HG03432 (cell line): ENCODE measurements around the gene PPP1R27.
"Not testable (repeated sequence)": the region's sequence is repeated elsewhere in the genome, so short reads cannot be mapped to it uniquely, and the experiment has no call there.

ENCODE experiments used
- ATAC-seq: cut with Tn5 transposase; IDR thresholded peaks from one replicate; pipeline ENCODE4 v1.9.1; 2021; ENCODE audit warnings: mild to moderate bottlenecking, moderate library complexity; ENCODE audit not compliant: unreplicated experiment

The PPP1R27 gene

DNA sequence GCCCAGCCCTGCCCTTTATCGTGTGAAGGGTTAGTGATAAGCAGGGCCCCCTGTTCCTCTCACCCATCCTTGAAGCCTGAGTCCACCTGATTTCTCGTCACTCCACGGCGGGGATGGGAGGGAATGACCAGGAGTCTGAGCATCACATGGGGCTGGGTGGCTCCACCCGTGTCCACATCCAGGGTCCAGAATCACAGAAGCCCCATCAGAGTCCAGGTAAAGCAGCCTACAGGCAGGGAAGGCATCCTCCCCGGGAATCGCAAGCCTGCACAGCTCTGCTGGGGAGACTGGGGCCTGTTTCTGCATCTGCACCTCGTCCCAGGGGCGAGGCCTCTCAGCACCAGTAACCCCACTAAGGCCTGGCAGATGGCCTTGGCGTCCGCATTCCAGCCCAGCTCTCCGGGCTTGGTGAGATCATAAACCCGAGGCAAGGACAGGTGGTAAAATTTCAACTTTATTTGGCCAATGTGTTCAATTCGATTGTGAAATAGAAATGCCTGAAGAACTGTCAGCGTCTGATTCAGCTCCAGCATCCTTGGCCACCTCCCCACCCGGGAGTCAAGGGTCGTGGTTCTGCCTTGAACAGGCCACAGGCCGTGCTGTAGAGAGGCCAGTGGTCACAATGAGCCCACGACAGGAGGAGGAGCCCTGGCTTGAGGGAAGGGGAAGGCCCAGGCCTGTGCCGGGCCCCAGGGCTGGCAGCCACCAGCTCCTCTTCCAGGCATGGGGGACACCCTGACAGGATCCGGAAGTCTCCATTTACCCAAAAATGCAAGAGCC lies 8.1 kb upstream of the PPP1R27 start:
- no peak for ATAC-seq

DNA sequence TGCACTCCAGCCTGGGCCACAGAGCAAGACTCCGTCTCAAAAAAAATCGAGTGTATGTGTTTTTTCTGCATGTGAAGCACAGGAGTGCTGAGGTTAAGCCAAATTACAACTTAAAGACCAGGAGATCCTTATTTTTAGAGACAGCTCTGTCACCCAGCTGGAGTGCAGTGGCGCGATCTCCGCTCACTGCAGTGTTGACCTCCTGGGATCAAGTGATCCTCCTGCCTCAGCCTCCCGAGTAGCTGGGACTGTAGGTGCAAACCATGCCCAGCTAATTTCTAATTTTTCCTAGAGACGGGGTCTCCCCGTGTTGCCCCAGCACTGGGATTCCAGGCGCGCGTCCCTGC lies 7.5 kb upstream of the PPP1R27 start:
- ATAC-seq = no peak

DNA sequence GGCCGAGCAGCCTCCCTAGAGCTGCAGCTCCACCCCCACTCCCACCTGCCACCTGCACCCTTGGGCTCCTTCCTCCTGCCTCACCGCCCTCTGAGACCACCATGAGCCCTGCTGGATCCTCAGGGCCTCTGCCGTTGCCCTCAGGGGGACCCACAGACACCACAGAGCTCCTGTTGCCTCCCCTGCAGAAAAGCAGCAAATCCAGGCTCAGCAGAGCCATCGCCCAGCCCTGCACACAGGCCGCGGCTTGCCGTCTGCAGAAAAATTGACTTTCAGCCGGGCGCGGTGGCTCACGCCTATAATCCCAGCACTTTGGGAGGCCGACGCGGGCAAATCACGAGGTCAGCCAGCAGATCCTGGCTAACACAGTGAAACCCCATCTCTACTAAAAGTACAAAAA lies 7.0 kb upstream of the PPP1R27 start:
- no peak for ATAC-seq

DNA sequence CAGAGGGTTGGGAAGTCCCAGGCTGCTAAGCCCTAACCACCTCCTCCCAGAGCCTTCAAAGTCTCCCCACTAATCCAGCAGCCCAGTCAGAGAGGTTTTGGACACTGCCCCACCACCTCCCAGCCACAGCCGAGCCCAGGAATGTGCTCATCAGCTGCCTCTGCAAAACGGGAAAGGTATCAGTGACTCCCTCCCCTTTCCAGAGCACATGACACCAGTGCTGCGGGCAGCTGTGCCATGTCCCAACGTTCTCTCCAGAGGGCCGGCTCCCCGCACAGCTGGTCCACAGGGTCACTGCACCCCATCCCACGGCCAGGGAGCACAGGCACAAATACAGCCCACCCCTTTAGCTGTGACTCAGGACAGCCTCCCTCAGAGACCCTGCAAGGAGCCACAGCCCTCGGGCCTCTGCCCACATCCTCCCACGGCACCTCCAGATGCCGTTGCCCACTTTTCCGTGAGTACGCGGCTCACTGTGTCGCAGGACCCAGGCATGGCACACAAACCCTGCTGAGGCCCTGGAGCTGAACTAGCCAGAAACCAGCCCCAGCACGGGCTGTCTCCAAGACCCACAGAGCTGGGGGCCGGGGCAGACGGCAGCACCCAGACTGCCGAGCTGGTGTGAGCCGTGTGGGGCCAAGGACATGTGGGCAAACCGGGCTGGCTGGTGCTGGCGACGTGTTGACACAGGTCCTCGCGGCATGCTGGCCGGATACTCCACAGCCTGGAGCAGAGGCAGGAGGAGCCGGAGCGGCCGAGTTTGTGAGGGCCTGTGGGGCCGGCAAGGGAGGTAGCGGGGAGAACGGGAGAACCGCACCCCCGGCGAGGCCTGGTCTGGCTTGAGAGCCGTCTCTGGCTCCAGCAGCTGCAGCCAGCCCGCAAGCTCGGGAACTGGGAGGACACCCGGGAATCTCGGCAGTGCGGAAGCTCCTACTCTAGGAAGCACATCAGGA lies 6.3 kb upstream of the PPP1R27 start:
- no peak for ATAC-seq

DNA sequence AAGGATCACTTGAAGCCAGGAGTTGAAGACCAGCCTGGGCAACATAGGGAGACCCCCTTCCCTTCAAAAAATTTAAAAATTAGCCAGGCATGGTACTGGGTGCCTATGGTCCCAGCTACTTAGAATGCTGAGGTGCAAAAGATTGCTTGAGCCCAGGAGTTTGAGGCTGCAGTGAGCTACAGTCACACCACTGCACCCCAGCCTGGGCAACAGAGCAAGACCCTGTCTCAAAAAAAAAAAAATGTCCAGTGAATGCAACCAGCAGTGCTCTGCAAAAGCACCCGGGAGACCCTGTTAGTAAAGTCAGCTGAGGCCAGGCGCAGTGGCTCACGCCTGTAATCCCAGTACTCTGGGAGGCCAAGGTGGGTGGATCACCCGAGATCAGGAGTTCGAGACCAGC lies 5.2 kb upstream of the PPP1R27 start:
- ATAC-seq = not testable (repeated sequence)

DNA sequence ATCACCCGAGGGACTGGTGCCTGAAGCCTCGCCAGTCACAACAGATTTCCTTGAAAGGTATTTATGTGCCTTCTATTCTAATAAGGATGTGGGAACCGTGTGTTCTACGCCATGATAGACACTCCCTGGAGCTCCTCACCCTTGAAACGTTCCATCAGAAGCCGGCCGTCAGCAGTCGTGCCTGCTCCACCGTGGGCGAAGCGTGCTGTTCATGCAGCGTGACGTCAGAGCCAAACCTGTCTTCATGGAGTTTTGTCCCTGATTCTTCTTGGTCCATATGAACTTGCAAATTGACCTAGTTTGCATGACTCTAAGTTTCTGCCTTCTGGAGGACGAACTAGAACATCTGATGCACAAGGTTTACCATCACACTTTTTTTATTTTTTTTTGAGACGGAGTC lies 4.5 kb upstream of the PPP1R27 start:
- ATAC-seq = no peak

DNA sequence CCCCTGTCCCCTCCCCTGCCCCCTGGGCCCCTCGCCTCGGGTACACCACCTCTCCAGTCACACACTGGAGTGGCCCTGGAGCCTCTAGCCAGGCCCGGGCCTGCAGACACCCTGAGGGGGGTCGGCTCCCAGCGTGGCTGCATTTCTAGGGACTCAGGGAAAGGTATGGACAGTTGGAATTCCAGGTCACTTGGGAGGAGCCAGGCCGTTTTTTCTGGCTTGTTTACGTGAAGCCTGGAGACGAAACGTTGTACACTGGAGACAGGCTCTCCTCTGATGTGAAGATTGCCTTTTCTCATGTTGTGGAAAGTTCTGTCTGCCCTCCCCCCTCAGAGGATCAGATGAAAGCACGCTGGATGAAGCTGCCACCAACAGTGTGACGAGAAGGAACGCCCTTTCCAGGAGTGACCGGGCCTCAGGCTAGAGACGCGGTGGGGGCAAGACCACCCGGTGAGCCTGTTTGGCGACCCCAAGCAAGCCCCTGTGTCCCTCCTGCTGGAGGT lies 4.0 kb upstream of the PPP1R27 start:
- ATAC-seq = no peak

DNA sequence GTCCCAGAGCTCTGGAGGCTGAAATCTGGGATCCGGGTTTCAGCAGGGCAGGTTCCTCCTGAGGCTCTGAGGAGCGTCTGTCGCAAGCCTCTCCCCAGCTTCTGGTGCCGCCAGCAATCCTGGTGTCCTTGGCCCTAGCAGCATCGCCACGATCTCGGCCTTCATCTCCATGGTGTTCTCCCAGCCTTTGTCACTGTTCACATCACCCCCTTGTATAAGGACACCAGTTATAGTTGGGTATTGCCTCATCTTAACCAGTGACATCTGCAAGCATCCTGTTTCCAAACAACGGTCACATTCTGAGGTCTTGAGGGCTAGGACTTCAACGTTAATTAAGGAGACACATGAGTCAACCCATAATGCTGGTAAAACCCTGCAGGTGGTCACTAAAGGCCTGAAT lies 2.8 kb upstream of the PPP1R27 start:
- ATAC-seq = no peak

DNA sequence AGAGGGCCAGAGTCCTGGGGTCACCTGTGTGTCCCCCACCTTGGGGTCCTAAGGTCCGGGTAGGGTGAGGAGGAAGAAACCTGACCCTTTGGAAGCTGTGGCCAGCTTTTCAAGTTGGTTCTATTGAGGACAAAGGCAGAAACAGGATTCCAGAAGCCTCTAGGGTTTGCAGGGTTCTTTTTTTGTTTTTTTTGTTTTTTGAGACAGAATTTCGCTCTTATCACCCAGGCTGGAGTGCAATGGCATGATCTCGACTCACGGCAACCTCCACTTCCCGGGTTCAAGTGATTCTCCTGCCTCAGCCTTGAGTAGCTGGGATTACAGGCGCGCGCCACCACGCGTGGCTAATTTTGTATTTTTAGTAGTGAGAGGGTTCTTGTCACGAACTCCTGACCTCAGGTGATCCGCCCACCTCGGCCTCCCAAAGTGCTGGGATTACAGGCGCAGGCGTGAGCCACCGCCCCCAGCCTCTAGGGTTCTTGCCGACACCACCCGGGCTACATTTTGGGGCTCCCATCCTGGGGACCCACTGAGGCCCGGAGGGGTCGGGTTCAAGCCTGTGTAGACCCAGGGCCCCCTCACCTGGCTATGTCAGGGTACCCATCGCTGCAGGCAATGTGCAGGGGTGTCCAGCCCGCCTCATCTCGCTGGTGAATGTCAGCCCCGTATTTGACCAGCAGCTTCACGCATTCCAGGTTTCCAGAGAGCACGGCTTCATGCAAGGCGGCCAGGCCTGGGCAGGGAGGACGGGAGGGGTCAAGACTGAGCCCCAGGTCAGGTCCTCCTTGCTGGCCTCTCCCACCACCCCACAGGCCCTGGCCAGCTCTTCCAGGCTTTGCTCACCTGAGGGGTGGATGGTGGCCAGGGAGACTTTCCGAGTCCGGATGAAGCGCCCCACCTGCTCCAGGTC lies 674 bp downstream of the PPP1R27 start:
- ATAC-seq = no peak

DNA sequence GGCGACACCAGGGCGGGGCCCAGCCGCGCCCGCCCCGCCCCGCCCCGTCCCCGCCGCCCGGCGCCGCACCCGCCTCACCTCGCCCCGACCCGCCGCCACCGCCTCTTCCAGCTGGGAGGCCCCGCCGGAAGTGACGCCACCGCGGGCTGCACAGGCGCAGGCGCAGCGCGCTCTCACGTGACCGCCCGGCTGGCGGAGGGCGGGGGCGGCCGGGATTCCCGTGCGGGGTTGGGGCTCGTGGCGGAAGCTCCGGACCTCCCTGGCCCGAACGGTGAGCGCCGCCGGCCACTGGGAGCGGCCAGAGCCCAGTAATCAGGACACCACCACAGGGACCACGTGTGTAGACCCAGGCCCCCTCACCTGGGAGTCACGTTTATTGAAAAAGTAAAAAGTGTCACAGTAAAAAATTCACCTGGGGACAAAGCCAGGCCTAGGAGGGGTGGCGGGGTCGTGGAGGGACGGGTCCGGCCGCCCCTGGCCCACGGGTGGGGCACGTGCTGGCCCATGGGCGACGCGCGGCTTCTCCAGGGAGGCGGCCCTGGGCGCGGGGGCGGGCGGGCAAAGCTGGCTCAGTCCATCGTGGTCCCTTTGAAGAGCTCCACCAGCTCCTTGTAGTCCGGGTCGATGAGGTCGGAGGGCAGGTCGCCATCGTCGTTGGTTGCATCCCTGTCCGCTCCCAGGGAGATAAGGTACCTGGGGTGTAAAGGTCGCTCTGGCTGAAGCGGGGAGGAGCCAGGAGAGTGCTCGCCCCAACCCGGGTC lies 1.5 kb downstream of the PPP1R27 start, which contains the start of gene MCRIP1:
TSS of gene MCRIP1 (minus strand) at position 132 of the 761 bp plus-strand sequence. CDS start 8,785 bp downstream, outside the sequence.
- peak; percentile 73 for ATAC-seq

DNA sequence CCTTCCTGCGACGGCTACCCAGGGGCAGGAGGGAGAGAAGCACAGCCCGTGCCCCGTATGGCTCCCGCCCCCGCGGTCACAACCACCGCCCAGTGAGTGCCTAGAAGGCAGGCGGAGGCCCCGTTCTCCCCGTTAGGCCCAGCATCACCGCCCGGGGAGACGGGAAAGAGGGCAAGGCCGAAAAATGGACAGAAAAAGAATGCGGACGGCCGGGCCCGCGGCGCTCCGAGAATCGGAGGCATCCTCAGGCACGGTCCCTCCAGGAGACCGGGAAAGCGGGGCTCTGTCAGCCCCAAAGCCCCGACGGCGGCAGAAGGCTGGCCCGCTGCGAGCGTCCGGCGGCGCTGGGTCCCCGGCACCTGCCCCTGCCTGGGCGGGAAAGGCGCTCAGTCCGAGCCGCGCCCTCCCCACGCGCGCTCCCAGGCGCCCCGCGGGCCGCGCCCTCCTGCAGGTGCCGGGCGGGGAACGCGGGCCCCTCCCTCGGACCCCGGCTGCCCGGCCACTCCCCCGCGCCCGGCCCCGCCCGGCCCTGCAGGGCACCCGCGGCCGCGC lies 2.2 kb downstream of the PPP1R27 start:
- ATAC-seq = peak; percentile 21

DNA sequence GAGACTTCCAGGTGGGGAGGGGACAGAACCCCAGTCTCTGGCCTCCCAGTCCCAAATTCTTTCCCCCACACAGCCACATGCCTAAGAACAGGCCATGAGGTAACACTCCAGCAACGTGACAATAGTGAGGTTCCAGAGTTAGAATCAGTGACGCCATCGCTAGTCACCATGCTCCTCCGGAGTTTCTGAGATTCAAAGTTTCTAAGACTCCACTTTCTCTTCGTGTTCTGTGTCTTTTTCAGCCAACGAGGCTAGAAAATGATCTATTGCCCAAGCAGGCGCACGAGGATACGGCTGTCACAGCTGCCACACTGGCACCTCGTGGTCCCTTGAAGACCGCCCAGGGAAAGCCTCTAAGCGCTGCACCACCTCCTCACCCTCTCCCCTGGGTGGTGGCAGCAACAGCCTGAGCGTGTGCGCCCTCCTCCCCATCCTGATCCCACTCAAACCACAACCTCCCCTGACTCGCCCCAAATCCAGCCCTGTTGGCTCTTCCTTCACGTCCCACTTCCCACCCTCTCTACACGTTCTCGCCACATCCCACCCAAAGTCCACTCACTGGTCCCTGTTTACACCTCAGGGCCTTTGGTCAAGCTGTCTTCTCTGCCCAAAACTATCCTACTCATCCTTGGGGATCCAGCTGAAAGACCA lies 2.8 kb downstream of the PPP1R27 start:
- ATAC-seq = peak; percentile 6

DNA sequence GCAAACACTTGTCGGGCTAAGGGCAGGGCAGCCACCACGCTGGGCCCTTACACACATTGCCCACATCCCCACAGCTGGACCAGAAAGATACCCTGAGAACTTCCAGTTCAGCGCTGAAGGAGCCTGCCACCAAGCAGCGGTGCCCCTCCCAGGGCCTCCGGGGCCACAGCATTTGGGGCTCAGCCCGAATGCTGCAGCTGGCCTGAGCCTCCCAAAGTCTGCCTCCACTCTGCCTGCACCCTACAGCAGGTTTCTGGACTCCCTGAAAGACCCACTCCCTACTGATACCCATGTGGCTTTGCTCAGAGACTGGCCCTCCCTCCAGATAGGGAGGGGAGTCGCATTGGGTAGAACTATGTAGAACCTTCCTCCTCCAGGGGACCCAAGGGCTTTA lies 3.3 kb downstream of the PPP1R27 start:
- ATAC-seq = no peak

DNA sequence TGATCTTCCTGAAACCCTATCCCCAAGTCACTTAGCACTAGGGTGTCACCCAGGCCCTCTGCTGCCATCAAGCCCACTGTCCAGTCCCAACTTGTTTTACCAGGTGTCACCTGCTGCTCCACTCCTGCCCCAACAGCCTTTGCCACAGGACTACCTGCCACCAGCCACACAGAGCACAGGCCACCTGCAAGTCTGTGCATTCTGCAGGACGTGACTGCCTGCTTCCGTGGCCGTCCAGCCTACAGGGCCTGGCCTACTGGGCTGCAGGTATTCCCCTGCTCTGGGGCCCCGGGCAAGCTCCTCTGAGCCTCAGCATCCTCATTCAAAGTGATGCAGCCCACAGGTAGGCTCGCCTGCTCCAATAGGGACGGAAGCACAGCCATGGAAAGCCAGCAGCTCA lies 5.0 kb downstream of the PPP1R27 start:
- ATAC-seq = no peak

DNA sequence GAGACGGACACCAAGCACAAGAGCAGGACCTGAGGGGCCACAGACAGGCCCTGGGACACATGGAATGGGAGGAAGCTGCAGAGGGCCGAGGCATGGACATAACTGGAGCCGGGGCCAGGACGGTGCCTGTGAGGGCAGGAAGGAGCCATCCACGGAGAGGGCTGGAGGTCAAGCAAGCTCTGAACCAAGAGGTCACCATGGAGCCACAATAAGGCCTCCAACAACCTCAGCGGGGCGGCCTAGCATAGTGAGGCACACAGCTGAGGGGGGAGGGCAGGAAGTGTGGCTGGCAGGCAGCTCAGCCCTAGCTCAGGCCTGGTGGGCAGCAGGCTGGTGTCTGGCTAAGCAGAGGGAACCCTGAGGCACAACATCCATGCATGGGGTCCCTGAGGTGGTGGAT lies 6.2 kb downstream of the PPP1R27 start:
- ATAC-seq = no peak

DNA sequence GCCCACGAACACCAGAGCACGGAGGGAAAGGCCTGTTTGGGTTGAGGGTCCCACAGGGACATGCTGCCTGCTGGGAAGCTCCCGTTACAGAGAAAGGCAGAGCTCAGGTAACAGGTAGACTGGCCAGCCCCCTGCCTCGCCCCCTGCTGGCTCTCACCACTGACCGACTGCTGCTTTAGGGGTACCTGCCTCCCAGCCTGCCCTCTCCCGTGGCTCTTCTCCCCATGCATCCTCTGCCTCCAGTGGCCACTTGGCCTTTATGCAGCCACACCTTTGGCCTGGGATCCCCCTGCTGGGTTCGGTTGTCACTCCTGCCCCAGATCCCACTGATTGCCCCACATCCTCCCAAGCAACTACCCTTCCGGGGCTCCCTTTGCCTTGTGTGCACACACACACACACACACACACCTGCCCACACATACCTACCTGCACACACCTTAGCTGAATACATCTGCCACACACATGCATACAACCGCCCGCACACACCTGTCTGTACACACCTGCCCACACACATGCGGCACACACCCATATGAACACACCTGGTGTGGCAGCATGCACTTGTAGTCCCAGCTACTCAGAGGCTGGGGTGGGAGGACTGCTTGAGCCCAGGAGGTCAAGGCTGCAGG lies 8.9 kb downstream of the PPP1R27 start:
- no peak for ATAC-seq

DNA sequence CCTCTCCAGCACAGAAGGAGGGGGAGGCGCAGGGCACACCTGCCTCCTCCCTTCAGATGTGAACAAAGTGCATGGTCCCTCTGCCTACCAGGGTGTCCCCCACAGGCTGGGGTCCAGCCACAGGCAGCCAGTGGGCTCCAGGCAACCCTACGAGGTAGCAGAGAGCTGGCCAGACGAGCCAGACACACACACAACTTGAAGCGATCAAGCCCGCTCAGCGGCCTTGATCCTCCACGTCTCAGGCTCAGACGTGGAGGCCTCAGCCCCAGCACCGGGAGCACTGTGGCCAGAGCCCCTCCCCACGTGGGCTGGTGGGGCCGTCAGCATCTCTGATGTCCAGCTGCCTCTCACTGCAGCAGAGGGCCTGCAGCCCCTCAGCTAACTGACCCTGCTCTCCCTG lies 10.3 kb downstream of the PPP1R27 start:
- no peak for ATAC-seq

DNA sequence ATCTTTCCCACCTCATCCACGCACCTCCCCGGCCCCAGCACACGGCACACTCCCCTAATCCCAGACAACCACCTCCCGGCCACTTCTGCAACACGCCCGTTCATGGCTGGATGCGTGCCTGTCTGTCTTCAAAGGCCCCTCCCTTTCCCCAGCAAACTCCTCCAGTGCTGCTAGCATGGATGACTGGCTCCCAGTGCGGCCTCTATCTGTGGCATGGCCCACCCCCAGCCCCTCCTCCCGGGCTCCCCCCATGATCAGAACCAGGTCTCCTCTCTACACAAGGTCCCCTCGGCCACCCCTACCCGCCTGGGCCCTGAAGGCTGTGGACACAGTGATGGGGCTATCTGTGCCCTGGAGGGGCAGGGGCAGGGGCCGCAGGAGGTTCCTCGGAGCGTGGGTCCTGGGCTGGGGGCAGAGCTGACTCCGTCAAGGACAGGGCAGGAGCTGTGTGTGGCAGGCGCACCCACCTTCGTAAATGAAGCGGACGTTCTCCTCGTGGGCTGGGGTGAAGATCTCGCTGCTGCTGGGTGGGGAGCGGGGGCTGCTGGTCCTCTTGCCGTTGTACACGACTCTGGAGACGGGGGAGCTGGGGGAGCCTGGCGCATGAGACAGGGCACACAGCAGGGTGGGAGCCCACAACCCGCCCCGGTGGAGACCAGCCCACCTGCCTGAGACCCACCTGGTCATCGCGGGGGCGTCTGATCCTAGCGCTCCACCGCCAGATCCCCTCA lies 10.9 kb downstream of the PPP1R27 start:
- ATAC-seq = no peak
